HFFc6 (cell line): ENCODE data around the gene ZNF92. TPM values are rescaled to one million over a fixed set of nuclear protein-coding genes. Genes with fewer than 3 reads are reported as not detected.
"Not testable (repeated sequence)": the region's sequence is repeated elsewhere in the genome, so short reads cannot be mapped to it uniquely, and the experiment has no call there.

ENCODE experiments used
- DNase-seq: peaks from one replicate; pipeline ENCODE4 v3.0.0-alpha.2; 2018
- H3K27ac Mint-ChIP-seq: 2 replicates; pipeline ENCODE4 v1.8.0; 2020; ENCODE audit warnings: mild to moderate bottlenecking, mixed read lengths
- H3K27me3 Mint-ChIP-seq: 2 replicates; pipeline ENCODE4 v1.8.0; 2021; ENCODE audit warnings: mild to moderate bottlenecking, moderate library complexity, mixed read lengths; ENCODE audit not compliant: insufficient read depth
- H3K36me3 Mint-ChIP-seq: 2 replicates; pipeline ENCODE4 v1.8.0; 2021; ENCODE audit warnings: low read depth, mixed read lengths
- H3K4me1 Mint-ChIP-seq: 2 replicates; pipeline ENCODE4 v1.8.0; 2020; ENCODE audit warnings: low read depth, mixed read lengths
- H3K4me3 Mint-ChIP-seq: 2 replicates; pipeline ENCODE4 v1.8.0; 2020; ENCODE audit warnings: mild to moderate bottlenecking, moderate library complexity, mixed read lengths
- H3K9me3 Mint-ChIP-seq: 2 replicates; pipeline ENCODE4 v1.8.0; 2020; ENCODE audit warnings: mild to moderate bottlenecking, mixed read lengths
- total RNA-seq, 6 experiments: library from RNA; stranded (reverse); fragmentation: NEBNext Ultra II Directional; extraction: Animal tissue kit (Norgen Biotek cat#: 25700); gene quantifications; 2 replicates in 1 of 6; 3 replicates in 5 of 6; pipeline ENCODE4 v1.2.3, GENCODE V29; 2021
- TF ChIP-seq, protein P1 (sequence below): fragments of 200-600 bp; sonication (generic); IDR thresholded peaks from 2 replicates; pipeline ENCODE4 v1.5.0; 2021; ENCODE audit warnings: antibody characterized with exemption, mild to moderate bottlenecking

The ZNF92 gene
- total RNA-seq, 6 experiments from 2014 or later = 3.7 to 6.1 (median 5.1) TPM

DNA sequence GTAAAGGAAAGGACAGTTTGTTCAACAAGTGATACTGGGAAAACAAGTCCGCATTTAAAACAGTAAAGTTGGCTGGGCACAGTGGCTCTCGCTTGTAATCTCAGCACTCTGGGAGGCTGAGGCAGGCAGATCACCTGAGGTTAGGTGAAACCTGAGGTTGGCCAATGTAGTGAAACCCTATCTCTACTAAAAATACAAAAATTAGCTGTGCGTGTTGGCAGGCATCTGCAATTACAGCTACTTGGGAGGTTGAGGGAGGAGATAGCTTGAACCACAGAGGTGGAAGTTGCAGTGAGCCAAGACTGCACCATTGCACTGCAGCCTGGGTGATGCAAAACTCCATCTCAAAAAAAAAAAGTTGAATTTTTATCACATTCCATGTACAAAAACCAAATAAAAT is 35.7 kb downstream of the ZNF92 start:
- no peak for DNase-seq
- Mint-ChIP-seq H3K9me3 (peaks cover 34% of the 10 kb centered on the region), H3K4me3 (no peak overlapping the region), H3K27ac (no peak overlapping the region), H3K4me1 (peaks cover 7% of the 10 kb centered on the region), H3K36me3 (peaks cover 26% of the 10 kb centered on the region), H3K27me3 (peaks cover 2% of the 10 kb centered on the region; the same call in 1 of the 2 replicates)
- TF ChIP-seq, protein P1, sequence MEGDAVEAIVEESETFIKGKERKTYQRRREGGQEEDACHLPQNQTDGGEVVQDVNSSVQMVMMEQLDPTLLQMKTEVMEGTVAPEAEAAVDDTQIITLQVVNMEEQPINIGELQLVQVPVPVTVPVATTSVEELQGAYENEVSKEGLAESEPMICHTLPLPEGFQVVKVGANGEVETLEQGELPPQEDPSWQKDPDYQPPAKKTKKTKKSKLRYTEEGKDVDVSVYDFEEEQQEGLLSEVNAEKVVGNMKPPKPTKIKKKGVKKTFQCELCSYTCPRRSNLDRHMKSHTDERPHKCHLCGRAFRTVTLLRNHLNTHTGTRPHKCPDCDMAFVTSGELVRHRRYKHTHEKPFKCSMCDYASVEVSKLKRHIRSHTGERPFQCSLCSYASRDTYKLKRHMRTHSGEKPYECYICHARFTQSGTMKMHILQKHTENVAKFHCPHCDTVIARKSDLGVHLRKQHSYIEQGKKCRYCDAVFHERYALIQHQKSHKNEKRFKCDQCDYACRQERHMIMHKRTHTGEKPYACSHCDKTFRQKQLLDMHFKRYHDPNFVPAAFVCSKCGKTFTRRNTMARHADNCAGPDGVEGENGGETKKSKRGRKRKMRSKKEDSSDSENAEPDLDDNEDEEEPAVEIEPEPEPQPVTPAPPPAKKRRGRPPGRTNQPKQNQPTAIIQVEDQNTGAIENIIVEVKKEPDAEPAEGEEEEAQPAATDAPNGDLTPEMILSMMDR = no peak

DNA sequence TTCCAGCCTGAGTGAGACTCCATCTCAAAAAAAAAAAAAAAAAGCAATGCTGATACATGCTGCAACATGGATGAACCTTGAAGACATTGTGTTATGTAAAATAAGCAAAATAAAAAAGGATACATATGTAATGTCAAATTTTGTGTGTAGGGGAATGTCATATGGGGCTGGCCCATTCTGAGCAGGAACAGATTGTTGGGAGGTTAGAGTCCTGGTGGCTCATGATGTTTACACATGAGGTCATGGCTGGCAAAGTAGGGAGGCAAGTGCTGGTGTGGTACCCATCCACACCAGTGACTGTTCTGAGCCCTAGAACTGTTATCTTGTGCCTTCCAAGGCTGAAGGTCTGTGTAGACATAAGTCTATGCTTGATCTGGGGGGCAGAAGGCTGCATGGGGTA is 37.6 kb downstream of the ZNF92 start:
- no peak for DNase-seq
- TF ChIP-seq, protein P1 = no peak
- no peak overlapping the region for H3K27ac Mint-ChIP-seq
- peaks cover 15% of the 10 kb centered on the region; the same call in 1 of the 2 replicates for H3K36me3 Mint-ChIP-seq
- H3K4me1 Mint-ChIP-seq = peaks cover 7% of the 10 kb centered on the region
- peaks cover 26% of the 10 kb centered on the region for H3K9me3 Mint-ChIP-seq
- peaks cover 2% of the 10 kb centered on the region; the same call in 1 of the 2 replicates for H3K27me3 Mint-ChIP-seq
- H3K4me3 Mint-ChIP-seq = no peak overlapping the region

DNA sequence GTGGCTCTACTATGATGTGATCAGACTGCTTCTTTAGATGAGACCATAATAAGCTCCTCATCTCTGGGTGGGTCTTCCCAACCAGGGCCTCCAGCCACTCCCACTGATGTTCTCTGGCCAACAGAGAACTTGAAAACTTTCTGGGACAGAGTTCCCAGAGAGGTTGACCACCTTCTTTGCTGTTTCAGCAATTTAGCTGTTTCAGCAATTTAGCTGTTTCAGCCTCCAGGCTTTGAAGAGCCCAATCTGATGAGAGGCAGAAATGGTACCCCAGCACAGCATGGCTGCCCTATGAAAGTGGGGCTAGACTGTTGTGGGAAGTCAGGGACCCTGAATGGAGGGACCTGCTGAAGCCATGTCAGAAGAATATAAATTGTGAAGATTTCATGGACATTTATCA is 49.0 kb downstream of the ZNF92 start:
- Mint-ChIP-seq H3K4me1 (no peaks in the 10 kb centered on the region), H3K36me3 (no peaks in the 10 kb centered on the region; the same call in 1 of the 2 replicates), H3K9me3 (peaks cover 7% of the 10 kb centered on the region), H3K4me3 (no peak overlapping the region), H3K27me3 (peaks cover 11% of the 10 kb centered on the region), H3K27ac (no peak overlapping the region)
- TF ChIP-seq, protein P1 = no peak
- DNase-seq = no peak

DNA sequence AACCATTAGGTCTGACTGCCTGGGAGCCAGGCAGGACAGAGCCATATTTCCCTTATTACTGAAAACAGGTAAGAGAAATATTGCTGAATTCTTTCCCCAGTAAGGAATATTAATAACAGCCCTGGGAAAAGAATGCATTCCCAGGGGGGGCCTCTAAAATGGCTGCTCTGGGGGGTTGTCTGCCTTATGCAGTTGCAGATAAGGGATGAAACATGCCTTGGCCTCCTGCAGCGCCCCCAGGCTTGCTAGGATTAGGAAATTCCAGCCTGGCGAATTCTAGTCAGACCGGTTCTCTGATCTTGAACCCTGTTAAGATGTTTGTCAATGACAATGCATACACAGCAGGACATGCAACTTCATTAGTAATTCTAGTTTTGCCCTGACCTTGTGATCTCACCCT is 49.6 kb downstream of the ZNF92 start:
- not testable (repeated sequence) for H3K9me3 Mint-ChIP-seq, DNase-seq, H3K4me3 Mint-ChIP-seq, H3K27ac Mint-ChIP-seq, H3K36me3 Mint-ChIP-seq, H3K4me1 Mint-ChIP-seq
- peaks cover 11% of the 10 kb centered on the region for H3K27me3 Mint-ChIP-seq

DNA sequence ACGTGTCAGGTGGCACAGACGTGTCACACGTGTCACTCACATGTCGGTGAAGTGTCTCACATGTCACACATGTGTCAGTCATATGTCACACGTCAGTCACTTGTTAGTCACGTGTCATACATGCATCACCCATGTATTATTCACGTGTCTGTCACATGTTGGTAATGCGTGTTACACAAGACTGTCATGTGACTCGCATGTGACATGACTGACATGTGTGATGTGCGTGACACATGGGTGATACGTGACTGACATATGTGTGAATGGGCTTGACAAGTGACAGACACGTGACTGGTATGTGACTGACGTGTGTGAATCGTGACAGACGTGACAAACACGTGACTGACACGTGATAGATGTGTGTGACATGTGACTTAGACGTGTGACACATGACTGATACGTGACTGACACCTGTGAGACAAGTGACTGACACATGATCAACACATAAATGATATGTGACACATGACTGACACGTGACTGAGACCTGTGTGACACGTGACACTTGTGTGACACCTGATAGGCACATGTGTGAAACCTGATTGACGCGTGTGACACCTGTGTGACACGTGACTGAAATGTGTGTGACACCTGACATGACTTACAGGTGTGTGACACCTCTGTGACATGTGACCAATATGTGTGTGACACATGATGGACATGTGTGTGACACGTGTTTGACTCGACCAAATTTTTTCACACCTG is 56.1 kb downstream of the ZNF92 start:
- Mint-ChIP-seq H3K4me3 (no peak overlapping the region), H3K9me3 (peaks cover 15% of the 10 kb centered on the region), H3K27ac (no peak overlapping the region), H3K36me3 (peaks cover 4% of the 10 kb centered on the region; the same call in 1 of the 2 replicates), H3K4me1 (no peaks in the 10 kb centered on the region), H3K27me3 (peaks cover 9% of the 10 kb centered on the region; the same call in 1 of the 2 replicates)
- TF ChIP-seq, protein P1 = no peak
- no peak for DNase-seq

DNA sequence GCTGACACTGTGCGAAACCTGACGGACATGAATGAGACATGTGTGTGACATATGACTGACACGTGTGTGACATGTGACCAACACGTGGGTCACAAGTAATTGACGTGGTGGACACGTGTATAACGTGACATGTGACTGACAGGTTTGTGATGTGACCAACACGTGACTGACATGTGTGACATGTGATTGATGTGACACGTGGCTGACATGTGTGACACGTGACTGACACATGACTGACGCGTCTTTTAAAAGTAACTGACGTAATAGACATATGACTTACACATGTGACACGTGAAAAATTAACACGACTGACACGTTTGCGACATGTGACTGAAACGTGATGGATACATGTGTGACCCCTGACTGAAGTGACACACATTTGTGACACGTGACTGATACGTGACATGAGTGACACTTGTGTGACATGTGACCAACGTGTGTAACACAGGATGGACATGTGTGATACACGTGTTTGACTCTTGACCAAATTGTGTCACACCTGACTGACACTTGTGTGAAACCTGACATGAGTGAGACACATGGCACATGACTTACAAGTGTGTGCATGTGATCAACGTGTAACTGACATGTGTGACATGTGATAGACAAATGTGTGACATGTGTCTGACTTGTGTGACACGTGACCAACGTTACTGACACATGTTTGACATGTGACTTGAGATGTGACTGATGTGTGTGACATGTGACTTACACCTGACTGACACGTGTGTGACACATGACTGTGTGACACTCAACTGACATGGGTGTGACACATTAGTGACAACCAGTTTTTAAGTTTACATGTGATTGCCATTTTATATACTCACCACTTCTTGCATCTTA is 56.9 kb downstream of the ZNF92 start:
- Mint-ChIP-seq H3K36me3 (peaks cover 4% of the 10 kb centered on the region; the same call in 1 of the 2 replicates), H3K4me1 (no peaks in the 10 kb centered on the region)

More for the DNA sequence above, 56.9 kb downstream of the ZNF92 start:
- TF ChIP-seq, protein P1 = no peak
- Mint-ChIP-seq H3K9me3 (peaks cover 15% of the 10 kb centered on the region), H3K4me3 (no peak overlapping the region), H3K27ac (no peak overlapping the region), H3K27me3 (peaks cover 8% of the 10 kb centered on the region; the same call in 1 of the 2 replicates)
- no peak for DNase-seq
